WTC11 (cell line): ENCODE data around the gene GPC5.

Source experiments
- ATF2 ChIP-seq: sonication (generic); formaldehyde crosslinking; IDR thresholded peaks from 2 replicates; pipeline ENCODE4 v1.8.1; 2022; ENCODE audit warnings: low read depth, missing genetic modification reagents, borderline replicate concordance
- CREB1 ChIP-seq: sonication (generic); formaldehyde crosslinking; IDR thresholded peaks from 2 replicates; pipeline ENCODE4 v1.8.0; 2023; ENCODE audit warnings: mild to moderate bottlenecking, missing genetic modification reagents
- CTCF ChIP-seq: fragments of 200-600 bp; IDR thresholded peaks from 2 replicates; pipeline ENCODE4 v1.8.0; 2022; ENCODE audit warnings: antibody characterized with exemption
- MAX ChIP-seq: sonication (generic); formaldehyde crosslinking; IDR thresholded peaks from 2 replicates; pipeline ENCODE4 v1.8.0; 2022; ENCODE audit warnings: mild to moderate bottlenecking, missing genetic modification reagents
- NFE2L1 ChIP-seq: sonication (generic); formaldehyde crosslinking; IDR thresholded peaks from 2 replicates; pipeline ENCODE4 v1.8.1; 2023; ENCODE audit warnings: missing genetic modification reagents
- NR3C1 ChIP-seq: sonication (generic); formaldehyde crosslinking; conservative IDR thresholded peaks from 2 replicates; pipeline ENCODE4 v1.8.1; 2023; ENCODE audit warnings: low read depth, mild to moderate bottlenecking, missing genetic modification reagents
- PREB ChIP-seq: sonication (generic); formaldehyde crosslinking; IDR thresholded peaks from 2 replicates; pipeline ENCODE4 v1.8.1; 2022; ENCODE audit warnings: mild to moderate bottlenecking, missing genetic modification reagents, moderate library complexity, borderline replicate concordance
- RELA ChIP-seq: sonication (generic); formaldehyde crosslinking; IDR thresholded peaks from 2 replicates; pipeline ENCODE4 v1.8.1; 2022; ENCODE audit warnings: missing genetic modification reagents, mild to moderate bottlenecking, borderline replicate concordance
- SP1 ChIP-seq: sonication (generic); formaldehyde crosslinking; conservative IDR thresholded peaks from 2 replicates; pipeline ENCODE4 v1.8.1; 2022; ENCODE audit warnings: missing genetic modification reagents
- ZNF512 ChIP-seq: sonication (generic); formaldehyde crosslinking; IDR thresholded peaks from 2 replicates; pipeline ENCODE4 v1.8.1; 2022; ENCODE audit warnings: missing genetic modification reagents, borderline replicate concordance
- TF ChIP-seq, protein P1 (sequence below): sonication (generic); formaldehyde crosslinking; conservative IDR thresholded peaks from 2 replicates; pipeline ENCODE4 v1.8.1; 2022; ENCODE audit warnings: mild to moderate bottlenecking, missing genetic modification reagents
- TF ChIP-seq, protein P2 (sequence below): sonication (generic); formaldehyde crosslinking; IDR thresholded peaks from 2 replicates; pipeline ENCODE4 v1.8.0; 2023; ENCODE audit warnings: missing genetic modification reagents, mild to moderate bottlenecking, borderline replicate concordance
- TF ChIP-seq, protein P3 (sequence below): sonication (generic); formaldehyde crosslinking; IDR thresholded peaks from 2 replicates; pipeline ENCODE4 v1.8.1; 2023; ENCODE audit warnings: mild to moderate bottlenecking, missing genetic modification reagents, moderate library complexity
- TF ChIP-seq, protein P4 (sequence below): sonication (generic); formaldehyde crosslinking; IDR thresholded peaks from 2 replicates; pipeline ENCODE4 v1.8.0; 2022; ENCODE audit warnings: mild to moderate bottlenecking, missing genetic modification reagents

DNA sequence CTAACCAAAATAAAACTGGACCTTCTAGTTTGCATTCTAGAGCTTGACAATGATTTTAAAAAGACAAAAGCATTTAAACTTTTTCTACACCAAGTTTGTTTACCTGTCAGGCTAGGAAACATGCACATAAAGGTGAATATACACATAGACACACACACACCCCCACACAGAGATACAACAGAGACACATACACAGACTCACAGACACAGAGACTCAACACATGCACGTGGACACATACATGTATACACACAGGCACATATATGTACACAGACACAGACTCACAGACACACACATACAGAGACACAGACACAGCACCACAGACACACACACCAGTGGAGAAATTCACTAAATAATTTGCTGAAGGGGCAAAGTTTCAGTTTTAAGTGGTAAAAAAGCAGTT, 155.7 kb downstream of the GPC5 start:
- TF ChIP-seq CTCF (no peak), RELA (no peak), PREB (CRISPR knock-in tag) (no peak), NFE2L1 (CRISPR knock-in tag) (no peak), MAX (CRISPR knock-in tag) (no peak), CREB1 (no peak), ZNF512 (CRISPR knock-in tag) (no peak), ATF2 (no peak), SP1 (CRISPR knock-in tag) (no peak), NR3C1 (no peak)
- TF ChIP-seq, protein P1, sequence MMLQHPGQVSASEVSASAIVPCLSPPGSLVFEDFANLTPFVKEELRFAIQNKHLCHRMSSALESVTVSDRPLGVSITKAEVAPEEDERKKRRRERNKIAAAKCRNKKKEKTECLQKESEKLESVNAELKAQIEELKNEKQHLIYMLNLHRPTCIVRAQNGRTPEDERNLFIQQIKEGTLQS (CRISPR knock-in tag): no peak
- TF ChIP-seq, protein P2, sequence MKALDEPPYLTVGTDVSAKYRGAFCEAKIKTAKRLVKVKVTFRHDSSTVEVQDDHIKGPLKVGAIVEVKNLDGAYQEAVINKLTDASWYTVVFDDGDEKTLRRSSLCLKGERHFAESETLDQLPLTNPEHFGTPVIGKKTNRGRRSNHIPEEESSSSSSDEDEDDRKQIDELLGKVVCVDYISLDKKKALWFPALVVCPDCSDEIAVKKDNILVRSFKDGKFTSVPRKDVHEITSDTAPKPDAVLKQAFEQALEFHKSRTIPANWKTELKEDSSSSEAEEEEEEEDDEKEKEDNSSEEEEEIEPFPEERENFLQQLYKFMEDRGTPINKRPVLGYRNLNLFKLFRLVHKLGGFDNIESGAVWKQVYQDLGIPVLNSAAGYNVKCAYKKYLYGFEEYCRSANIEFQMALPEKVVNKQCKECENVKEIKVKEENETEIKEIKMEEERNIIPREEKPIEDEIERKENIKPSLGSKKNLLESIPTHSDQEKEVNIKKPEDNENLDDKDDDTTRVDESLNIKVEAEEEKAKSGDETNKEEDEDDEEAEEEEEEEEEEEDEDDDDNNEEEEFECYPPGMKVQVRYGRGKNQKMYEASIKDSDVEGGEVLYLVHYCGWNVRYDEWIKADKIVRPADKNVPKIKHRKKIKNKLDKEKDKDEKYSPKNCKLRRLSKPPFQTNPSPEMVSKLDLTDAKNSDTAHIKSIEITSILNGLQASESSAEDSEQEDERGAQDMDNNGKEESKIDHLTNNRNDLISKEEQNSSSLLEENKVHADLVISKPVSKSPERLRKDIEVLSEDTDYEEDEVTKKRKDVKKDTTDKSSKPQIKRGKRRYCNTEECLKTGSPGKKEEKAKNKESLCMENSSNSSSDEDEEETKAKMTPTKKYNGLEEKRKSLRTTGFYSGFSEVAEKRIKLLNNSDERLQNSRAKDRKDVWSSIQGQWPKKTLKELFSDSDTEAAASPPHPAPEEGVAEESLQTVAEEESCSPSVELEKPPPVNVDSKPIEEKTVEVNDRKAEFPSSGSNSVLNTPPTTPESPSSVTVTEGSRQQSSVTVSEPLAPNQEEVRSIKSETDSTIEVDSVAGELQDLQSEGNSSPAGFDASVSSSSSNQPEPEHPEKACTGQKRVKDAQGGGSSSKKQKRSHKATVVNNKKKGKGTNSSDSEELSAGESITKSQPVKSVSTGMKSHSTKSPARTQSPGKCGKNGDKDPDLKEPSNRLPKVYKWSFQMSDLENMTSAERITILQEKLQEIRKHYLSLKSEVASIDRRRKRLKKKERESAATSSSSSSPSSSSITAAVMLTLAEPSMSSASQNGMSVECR (CRISPR knock-in tag): no peak
- TF ChIP-seq, protein P3, sequence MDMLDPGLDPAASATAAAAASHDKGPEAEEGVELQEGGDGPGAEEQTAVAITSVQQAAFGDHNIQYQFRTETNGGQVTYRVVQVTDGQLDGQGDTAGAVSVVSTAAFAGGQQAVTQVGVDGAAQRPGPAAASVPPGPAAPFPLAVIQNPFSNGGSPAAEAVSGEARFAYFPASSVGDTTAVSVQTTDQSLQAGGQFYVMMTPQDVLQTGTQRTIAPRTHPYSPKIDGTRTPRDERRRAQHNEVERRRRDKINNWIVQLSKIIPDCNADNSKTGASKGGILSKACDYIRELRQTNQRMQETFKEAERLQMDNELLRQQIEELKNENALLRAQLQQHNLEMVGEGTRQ (CRISPR knock-in tag): no peak
- TF ChIP-seq, protein P4, sequence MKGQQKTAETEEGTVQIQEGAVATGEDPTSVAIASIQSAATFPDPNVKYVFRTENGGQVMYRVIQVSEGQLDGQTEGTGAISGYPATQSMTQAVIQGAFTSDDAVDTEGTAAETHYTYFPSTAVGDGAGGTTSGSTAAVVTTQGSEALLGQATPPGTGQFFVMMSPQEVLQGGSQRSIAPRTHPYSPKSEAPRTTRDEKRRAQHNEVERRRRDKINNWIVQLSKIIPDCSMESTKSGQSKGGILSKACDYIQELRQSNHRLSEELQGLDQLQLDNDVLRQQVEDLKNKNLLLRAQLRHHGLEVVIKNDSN (CRISPR knock-in tag): no peak
